Measurements from ENCODE around the gene INKA2. TPM values are rescaled to one million over a fixed set of nuclear protein-coding genes. Genes with fewer than 3 reads are reported as not detected.

Gene INKA2
- polyA plus RNA-seq, 1 donor from 2014 or later, result 0.77 TPM

GRCh38 chr1:111735321-111735720 is 3.9 kb downstream of the INKA2 start:
- Histone ChIP-seq H3K79me2 (replicated peaks; ENCODE audit: insufficient read depth, low read length) (no peaks in the 10 kb centered on the region), H3K4me3 (ENCODE audit: low read length) (no peak overlapping the region), H3K27ac (ENCODE audit: low read length) (no peak overlapping the region), H4K20me1 (ENCODE audit: insufficient read depth) (no peaks in the 10 kb centered on the region), H3K9me3 (ENCODE audit: low read length) (no peaks in the 10 kb centered on the region), H2AFZ (ENCODE audit: low read depth, low read length) (no peak overlapping the region), H3K9ac (ENCODE audit: low read length) (no peak overlapping the region), H3K9me2 (ENCODE audit: insufficient read depth, low read length) (no peaks in the 10 kb centered on the region), H3K36me3 (ENCODE audit: insufficient read depth, low read length) (no peaks in the 10 kb centered on the region), H3F3A (ENCODE audit: insufficient read depth, low read length, poor library complexity, severe bottlenecking) (no peaks in the 10 kb centered on the region), H3K4me2 (ENCODE audit: low read length) (no peak overlapping the region), H3K27me3 (ENCODE audit: insufficient read depth, low read depth, low read length) (peaks cover 3% of the 10 kb centered on the region)
- no peak for TF ChIP-seq REST (IDR thresholded peaks at IDR 0.05; ENCODE audit: borderline replicate concordance)
- TF ChIP-seq, protein P1, sequence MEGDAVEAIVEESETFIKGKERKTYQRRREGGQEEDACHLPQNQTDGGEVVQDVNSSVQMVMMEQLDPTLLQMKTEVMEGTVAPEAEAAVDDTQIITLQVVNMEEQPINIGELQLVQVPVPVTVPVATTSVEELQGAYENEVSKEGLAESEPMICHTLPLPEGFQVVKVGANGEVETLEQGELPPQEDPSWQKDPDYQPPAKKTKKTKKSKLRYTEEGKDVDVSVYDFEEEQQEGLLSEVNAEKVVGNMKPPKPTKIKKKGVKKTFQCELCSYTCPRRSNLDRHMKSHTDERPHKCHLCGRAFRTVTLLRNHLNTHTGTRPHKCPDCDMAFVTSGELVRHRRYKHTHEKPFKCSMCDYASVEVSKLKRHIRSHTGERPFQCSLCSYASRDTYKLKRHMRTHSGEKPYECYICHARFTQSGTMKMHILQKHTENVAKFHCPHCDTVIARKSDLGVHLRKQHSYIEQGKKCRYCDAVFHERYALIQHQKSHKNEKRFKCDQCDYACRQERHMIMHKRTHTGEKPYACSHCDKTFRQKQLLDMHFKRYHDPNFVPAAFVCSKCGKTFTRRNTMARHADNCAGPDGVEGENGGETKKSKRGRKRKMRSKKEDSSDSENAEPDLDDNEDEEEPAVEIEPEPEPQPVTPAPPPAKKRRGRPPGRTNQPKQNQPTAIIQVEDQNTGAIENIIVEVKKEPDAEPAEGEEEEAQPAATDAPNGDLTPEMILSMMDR (IDR thresholded peaks at IDR 0.05; ENCODE audit: poor library complexity, severe bottlenecking), result no peak
- TF ChIP-seq RAD21 (conservative IDR thresholded peaks at IDR 0.05), result no peak
- TF ChIP-seq TAF1 (IDR thresholded peaks at IDR 0.05; ENCODE audit: low read depth), result no peak
- no peak for TF ChIP-seq EZH2 (IDR thresholded peaks at IDR 0.05; ENCODE audit: borderline replicate concordance, insufficient read depth, low read length, poor library complexity, severe bottlenecking)
- no peak for TF ChIP-seq SMC3 (conservative IDR thresholded peaks at IDR 0.05; ENCODE audit: poor library complexity)
- TF ChIP-seq POLR2AphosphoS5 (IDR thresholded peaks at IDR 0.05), result no peak
- TF ChIP-seq EP300 (conservative IDR thresholded peaks at IDR 0.05; ENCODE audit: poor library complexity, severe bottlenecking), result no peak
- TF ChIP-seq MXI1 (conservative IDR thresholded peaks at IDR 0.05; ENCODE audit: poor library complexity, severe bottlenecking), result no peak

DNA sequence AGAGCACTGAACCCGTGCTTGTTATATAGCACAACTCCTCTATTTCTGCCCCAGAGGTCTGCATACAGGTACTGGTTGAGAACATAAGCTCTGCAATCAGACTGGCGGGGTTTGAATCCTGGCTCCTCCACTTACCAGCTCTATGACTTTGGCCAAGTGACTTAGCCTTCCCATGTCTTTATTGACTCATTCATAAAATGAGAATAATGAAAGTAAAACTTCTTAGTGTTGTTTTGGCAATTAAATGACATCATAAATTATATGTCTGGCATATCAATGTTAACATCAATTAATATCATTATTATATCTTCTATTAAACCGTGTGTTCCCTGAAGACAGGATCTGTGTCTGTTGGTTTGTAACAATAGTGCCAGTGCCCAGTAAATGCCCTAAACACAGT is 4.3 kb downstream of the INKA2 start:
- H3K27me3 ChIP-seq (ENCODE audit: insufficient read depth, low read depth, low read length), result peaks cover 3% of the 10 kb centered on the region
- no peaks in the 10 kb centered on the region for H3F3A ChIP-seq (ENCODE audit: insufficient read depth, low read length, poor library complexity, severe bottlenecking)
- no peak overlapping the region for H3K9ac ChIP-seq (ENCODE audit: low read length)
- TF ChIP-seq EZH2 (IDR thresholded peaks at IDR 0.05; ENCODE audit: borderline replicate concordance, insufficient read depth, low read length, poor library complexity, severe bottlenecking) (no peak), TAF1 (IDR thresholded peaks at IDR 0.05; ENCODE audit: low read depth) (no peak), SMC3 (conservative IDR thresholded peaks at IDR 0.05; ENCODE audit: poor library complexity) (no peak), POLR2AphosphoS5 (IDR thresholded peaks at IDR 0.05) (no peak), EP300 (conservative IDR thresholded peaks at IDR 0.05; ENCODE audit: poor library complexity, severe bottlenecking) (no peak), MXI1 (conservative IDR thresholded peaks at IDR 0.05; ENCODE audit: poor library complexity, severe bottlenecking) (no peak), REST (IDR thresholded peaks at IDR 0.05; ENCODE audit: borderline replicate concordance) (no peak), RAD21 (conservative IDR thresholded peaks at IDR 0.05) (no peak)
- TF ChIP-seq, protein P1 (IDR thresholded peaks at IDR 0.05; ENCODE audit: poor library complexity, severe bottlenecking), result no peak
- H4K20me1 ChIP-seq (ENCODE audit: insufficient read depth), result no peaks in the 10 kb centered on the region
- no peaks in the 10 kb centered on the region for H3K9me3 ChIP-seq (ENCODE audit: low read length)
- no peaks in the 10 kb centered on the region for H3K79me2 ChIP-seq (replicated peaks; ENCODE audit: insufficient read depth, low read length)
- H3K4me3 ChIP-seq (ENCODE audit: low read length), result no peak overlapping the region
- H3K27ac ChIP-seq (ENCODE audit: low read length), result no peak overlapping the region
- H3K36me3 ChIP-seq (ENCODE audit: insufficient read depth, low read length), result no peaks in the 10 kb centered on the region
- H3K4me2 ChIP-seq (ENCODE audit: low read length), result no peak overlapping the region
- no peak overlapping the region for H2AFZ ChIP-seq (ENCODE audit: low read depth, low read length)
- no peaks in the 10 kb centered on the region for H3K9me2 ChIP-seq (ENCODE audit: insufficient read depth, low read length)

Data from neural cell (in vitro differentiated cells).